Transverse colon (tissue), 4 donors: Measurements from ENCODE around the gene MPP2. TPM values are rescaled to one million over a fixed set of nuclear protein-coding genes. Genes with fewer than 3 reads are reported as not detected.

ENCODE experiments used
- DNase-seq: peaks from one replicate; pipeline ENCODE4 v3.0.0-alpha.2; 2019
- H3K27ac ChIP-seq, 4 donors: fragments of 200-600 bp; sonication (generic); 2 replicates each; pipeline ENCODE4 v1.5.1; 2016 to 2018; ENCODE audit warnings: inconsistent platforms in 4 of 4
- H3K27me3 ChIP-seq: fragments of 200-600 bp; sonication (generic); 2 replicates; pipeline ENCODE4 v1.5.1; 2017; ENCODE audit warnings: inconsistent platforms
- H3K36me3 ChIP-seq, 4 donors: fragments of 200-600 bp; sonication (generic); 2 replicates each; pipeline ENCODE4 v1.5.1; 2017 to 2019; ENCODE audit warnings: inconsistent platforms in 4 of 4
- H3K4me1 ChIP-seq, 4 donors: fragments of 200-600 bp; sonication (generic); 2 replicates each; pipeline ENCODE4 v1.5.1; 2017 to 2020; ENCODE audit warnings: inconsistent platforms in 4 of 4
- H3K4me3 ChIP-seq, 4 donors: fragments of 200-600 bp; sonication (generic); 1 replicate in 1 of 4; 2 replicates in 3 of 4; pipeline versions ENCODE4 v1.5.1 to v1.6.1; 2017 to 2019; ENCODE audit warnings: inconsistent platforms in 4 of 4
- H3K9me3 ChIP-seq, 2 donors: fragments of 200-600 bp; sonication (generic); 2 replicates each; pipeline ENCODE4 v1.5.1; 2017 to 2019; ENCODE audit warnings: inconsistent platforms in 2 of 2
- EP300 ChIP-seq: sonication (generic); formaldehyde crosslinking; IDR thresholded peaks from one replicate; pipeline ENCODE4 v1.6.1; 2017; ENCODE audit warnings: antibody characterized with exemption, low read depth
- POLR2A ChIP-seq: fragments of 450-650 bp; IDR thresholded peaks from one replicate; pipeline ENCODE4 v1.6.1; 2016; ENCODE audit warnings: antibody characterized with exemption, mild to moderate bottlenecking, moderate library complexity
- POLR2AphosphoS5 ChIP-seq, 3 donors: sonication (generic); formaldehyde crosslinking; IDR thresholded peaks; one replicate each; pipeline ENCODE4 v1.6.1; 2016; ENCODE audit warnings: antibody characterized with exemption in 3 of 3
- WGBS, 2 donors: methylation state at CpG; one replicate each; pipeline ENCODE4 v1.1.5; 2018; ENCODE audit warnings: low coverage in 1 of 2; 5-methylcytosine and 5-hydroxymethylcytosine counted together
- in situ Hi-C, 4 donors: fragments of 200-750 bp; cut with MboI; loops; one replicate each; pipeline versions ENCODE4 v1.15.0 to v1.15.1; 2017; ENCODE audit warnings: low sequenced_read_pairs in 3 of 4, low pct_ligation_motif_present in 1 of 4, low pct_unique_long_range_greater_than_20kb in 1 of 4
- intact Hi-C: fragments of 100-400 bp; cut with DNase I; formaldehyde crosslinking; loops from one replicate; pipeline ENCODE4 v1.15.1; 2023; ENCODE audit warnings: low total_unique reads
- total RNA-seq, 4 donors: library from RNA; depleted of rRNA; stranded (reverse); fragments of >200 nt; gene quantifications; one replicate each; pipeline ENCODE4 v1.1.0, GENCODE V29; 2016
- TF ChIP-seq, protein P1 (sequence below), 5 experiments: fragments of 200-600 bp in 3 of 5; fragments of 450-650 bp in 2 of 5; sonication (generic) in 3 of 5; IDR thresholded peaks; 1 replicate in 2 of 5; 2 replicates in 3 of 5; pipeline ENCODE4 v1.5.1; 2016 to 2017; ENCODE audit warnings: antibody characterized with exemption in 5 of 5, inconsistent platforms in 3 of 5, mild to moderate bottlenecking in 2 of 5, moderate library complexity in 1 of 5

The MPP2 gene
- total RNA-seq, 4 donors from 2014 or later = 3.4 to 4.9 (median 4.2) TPM

- intact Hi-C loops = loop anchor here (10.0 kb wide), 1 partner anchor 46 kb away; the partner anchor contains the start of gene CFAP97D1
- no peak overlapping the region for H3K4me3 ChIP-seq
- no peaks in the 10 kb centered on the region for H3K9me3 ChIP-seq
- no peaks in the 10 kb centered on the region for H3K36me3 ChIP-seq
- in situ Hi-C loops = no loop called here
- 80 to 88% methylated on average over 4 to 7 of the region's 7 CpGs for WGBS, 2 donors
- peaks cover 4% of the 10 kb centered on the region for H3K27me3 ChIP-seq
- H3K4me1 ChIP-seq = peaks cover 5 to 17% (median 11%) of the 10 kb centered on the region in 4 donors
- no peak overlapping the region for H3K27ac ChIP-seq
- no peak for TF ChIP-seq EP300
- TF ChIP-seq, protein P1, sequence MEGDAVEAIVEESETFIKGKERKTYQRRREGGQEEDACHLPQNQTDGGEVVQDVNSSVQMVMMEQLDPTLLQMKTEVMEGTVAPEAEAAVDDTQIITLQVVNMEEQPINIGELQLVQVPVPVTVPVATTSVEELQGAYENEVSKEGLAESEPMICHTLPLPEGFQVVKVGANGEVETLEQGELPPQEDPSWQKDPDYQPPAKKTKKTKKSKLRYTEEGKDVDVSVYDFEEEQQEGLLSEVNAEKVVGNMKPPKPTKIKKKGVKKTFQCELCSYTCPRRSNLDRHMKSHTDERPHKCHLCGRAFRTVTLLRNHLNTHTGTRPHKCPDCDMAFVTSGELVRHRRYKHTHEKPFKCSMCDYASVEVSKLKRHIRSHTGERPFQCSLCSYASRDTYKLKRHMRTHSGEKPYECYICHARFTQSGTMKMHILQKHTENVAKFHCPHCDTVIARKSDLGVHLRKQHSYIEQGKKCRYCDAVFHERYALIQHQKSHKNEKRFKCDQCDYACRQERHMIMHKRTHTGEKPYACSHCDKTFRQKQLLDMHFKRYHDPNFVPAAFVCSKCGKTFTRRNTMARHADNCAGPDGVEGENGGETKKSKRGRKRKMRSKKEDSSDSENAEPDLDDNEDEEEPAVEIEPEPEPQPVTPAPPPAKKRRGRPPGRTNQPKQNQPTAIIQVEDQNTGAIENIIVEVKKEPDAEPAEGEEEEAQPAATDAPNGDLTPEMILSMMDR (IDR thresholded peaks at IDR 0.05) = no peak
- TF ChIP-seq POLR2A = no peak
- DNase-seq = no peak
These were observed 76.7 kb downstream of the MPP2 start for GRCh38 chr17:43830510-43831140.

DNA sequence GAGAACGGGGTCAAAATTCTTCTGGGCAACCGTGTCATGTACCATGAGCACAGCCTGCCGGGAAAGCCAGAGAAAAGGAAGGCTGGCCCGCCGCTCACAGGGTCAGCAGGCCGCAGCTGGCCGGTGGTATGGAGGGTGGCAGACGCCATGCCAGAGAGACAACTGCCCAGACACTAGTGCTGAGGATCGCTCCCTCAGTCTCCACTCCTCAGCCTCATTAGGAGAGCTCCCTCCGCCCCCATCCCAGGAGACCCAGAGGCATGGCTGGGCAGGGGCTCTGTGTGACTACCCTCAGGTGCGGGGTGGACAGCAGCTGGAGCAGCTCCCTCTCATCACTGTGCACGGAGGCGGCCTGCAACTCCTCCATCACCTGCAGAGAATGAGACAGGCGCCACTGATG is 77.6 kb downstream of the MPP2 start:
- TF ChIP-seq EP300 (no peak), POLR2AphosphoS5 (IDR thresholded peaks at IDR 0.05) (no peak), POLR2A (no peak)
- TF ChIP-seq, protein P1 (IDR thresholded peaks at IDR 0.05) = no peak
- Histone ChIP-seq H3K36me3 (no peaks in the 10 kb centered on the region), H3K27ac (no peak overlapping the region), H3K4me3 (no peak overlapping the region), H3K4me1 (peaks cover 5 to 17% (median 11%) of the 10 kb centered on the region in 4 donors), H3K27me3 (peaks cover 2% of the 10 kb centered on the region), H3K9me3 (no peaks in the 10 kb centered on the region)
- 96% methylated on average over 14 of the region's 14 CpGs; no CpG with 5 or more reads in 1 of the 2 donors for WGBS, 2 donors
- DNase-seq = no peak
- in situ Hi-C loops = no loop called here
- intact Hi-C loops = loop anchor here (10.0 kb wide), 1 partner anchor 45 kb away; the partner anchor contains the start of gene CFAP97D1

DNA sequence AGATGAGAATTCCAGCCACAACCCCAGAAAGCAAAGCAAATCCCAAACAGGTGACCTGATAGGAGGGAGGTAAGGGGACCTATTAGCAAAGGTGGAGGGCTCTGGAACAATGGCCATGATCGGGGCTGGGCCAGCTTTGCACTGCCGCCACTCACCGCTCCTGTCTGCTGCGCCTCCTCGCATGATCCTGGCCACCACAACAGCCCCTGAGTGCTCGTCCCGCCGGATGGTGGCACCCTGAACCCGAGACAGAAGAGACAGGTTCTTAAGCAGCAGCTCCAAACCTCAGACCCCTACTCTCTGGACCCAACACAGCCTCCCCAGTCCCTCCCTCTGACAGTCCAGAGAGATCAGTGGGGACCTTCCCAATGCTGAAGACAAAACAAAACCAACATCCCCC is 79.7 kb downstream of the MPP2 start:
- in situ Hi-C loops (no loop called here), intact Hi-C loops (no loop called here)
- H3K4me3 ChIP-seq = no peak overlapping the region
- no peaks in the 10 kb centered on the region for H3K27me3 ChIP-seq
- no peak for TF ChIP-seq EP300
- TF ChIP-seq, protein P1 (IDR thresholded peaks at IDR 0.05) = no peak
- no peak for TF ChIP-seq POLR2A
- no peak for TF ChIP-seq POLR2AphosphoS5 (IDR thresholded peaks at IDR 0.05)
- WGBS, 2 donors = 80 to 89% methylated on average over 3 to 9 of the region's 9 CpGs
- no peak for DNase-seq
- H3K36me3 ChIP-seq = no peaks in the 10 kb centered on the region
- H3K27ac ChIP-seq = no peak overlapping the region
- H3K4me1 ChIP-seq = peaks cover 0 to 14% (median 10%) of the 10 kb centered on the region in 4 donors
- no peaks in the 10 kb centered on the region for H3K9me3 ChIP-seq

DNA sequence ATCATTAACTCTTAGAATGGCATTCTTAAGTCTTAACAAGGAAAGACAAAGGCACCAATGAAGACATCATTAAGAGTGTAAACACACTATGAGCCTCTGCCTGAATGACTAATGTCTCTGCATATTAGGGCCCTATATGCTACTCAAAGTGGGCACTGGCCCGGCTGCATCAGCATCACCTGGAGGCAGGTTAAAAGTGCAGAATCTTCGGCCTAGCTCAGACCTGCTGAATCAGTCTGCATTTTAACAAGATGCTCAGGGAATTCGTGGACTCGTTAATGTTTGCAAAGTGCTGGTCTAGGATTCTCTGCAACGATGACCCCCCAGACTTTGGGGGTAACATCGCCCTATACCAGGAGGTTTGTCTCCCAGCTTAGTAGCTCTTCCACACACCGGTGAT is 81.1 kb downstream of the MPP2 start:
- 97% methylated on average over 7 of the region's 7 CpGs; no CpG with 5 or more reads in 1 of the 2 donors for WGBS, 2 donors
- in situ Hi-C loops (no loop called here), intact Hi-C loops (no loop called here)
- H3K4me1 ChIP-seq = peaks cover 0 to 8% (median 6%) of the 10 kb centered on the region in 4 donors
- H3K27ac ChIP-seq = no peak overlapping the region
- no peaks in the 10 kb centered on the region for H3K9me3 ChIP-seq
- TF ChIP-seq POLR2AphosphoS5 (IDR thresholded peaks at IDR 0.05) (no peak), POLR2A (no peak), EP300 (no peak)
- TF ChIP-seq, protein P1 (IDR thresholded peaks at IDR 0.05) = no peak
- no peak overlapping the region for H3K4me3 ChIP-seq
- DNase-seq = no peak
- H3K36me3 ChIP-seq = no peaks in the 10 kb centered on the region
- H3K27me3 ChIP-seq = no peaks in the 10 kb centered on the region
